ENCODE results near the gene OGN. TPM values are rescaled to one million over a fixed set of nuclear protein-coding genes. Genes with fewer than 3 reads are reported as not detected.

OGN gene
- total RNA-seq, 1 experiment from 2014 or later: not detected

- no peaks in the 10 kb centered on the region for H3K4me1 ChIP-seq (ENCODE audit: insufficient read depth, low read length)
- no peak overlapping the region for H3K56ac ChIP-seq (ENCODE audit: insufficient read length, low read depth, low read length)
- no peak overlapping the region for H3K4me2 ChIP-seq (ENCODE audit: insufficient read depth, insufficient read length, low read length)
- Mint-ChIP-seq H3K4me1 (peaks cover 2 to 3% of the 10 kb centered on the region in 2 experiments; a peak in 2 of 4 replicates), H3K9me3 (no peaks in the 10 kb centered on the region), H3K4me3 (no peak overlapping the region), H3K27me3 (ENCODE audit: low read depth) (no peaks in the 10 kb centered on the region), H3K36me3 (ENCODE audit: insufficient read depth in 1 of 3, low read depth in 3 of 3) (no peaks in the 10 kb centered on the region), H3K27ac (no peak overlapping the region)
- H4K8ac ChIP-seq (replicated peaks; ENCODE audit: insufficient read length, low read depth, low read length): no peak overlapping the region
- no peak overlapping the region for H4K5ac ChIP-seq (ENCODE audit: insufficient read length, low read depth, low read length)
- H2BK20ac ChIP-seq (ENCODE audit: low read depth, low read length, poor library complexity, severe bottlenecking): no peak overlapping the region
- no peak overlapping the region for H3K14ac ChIP-seq (ENCODE audit: insufficient read depth, low read length)
- H4K91ac ChIP-seq (ENCODE audit: insufficient read length, low read depth, low read length): no peak overlapping the region
- H3K9me3 ChIP-seq (ENCODE audit: control insufficient read depth, low read depth, low read length): no peaks in the 10 kb centered on the region
- H3K79me1 ChIP-seq (ENCODE audit: insufficient read depth, low read depth, low read length, poor library complexity, severe bottlenecking): no peaks in the 10 kb centered on the region
- DNase-seq: no peak
- no peaks in the 10 kb centered on the region for H3K27me3 ChIP-seq (ENCODE audit: insufficient read depth, low read length)
- WGBS (ENCODE audit: extremely low coverage, insufficient read length, low lambda C conversion rate): no CpG with 5 or more reads among the region's 2 CpGs
- H2BK15ac ChIP-seq (ENCODE audit: low read depth, low read length): no peak overlapping the region
- no peak overlapping the region for H2AK5ac ChIP-seq (ENCODE audit: insufficient read length, low read length)
- H3K18ac ChIP-seq (ENCODE audit: insufficient read length, low read depth, low read length): no peak overlapping the region
- no peak for TF ChIP-seq CTCF (conservative IDR thresholded peaks at IDR 0.05)
- no peak overlapping the region for H3T11ph ChIP-seq (ENCODE audit: low read length)
- no peaks in the 10 kb centered on the region for H3K79me2 ChIP-seq (ENCODE audit: insufficient read depth, low read length)
- no peak overlapping the region for H2BK120ac ChIP-seq (ENCODE audit: low read depth, low read length, poor library complexity, severe bottlenecking)
- H3K23ac ChIP-seq (ENCODE audit: insufficient read length, low read depth, low read length): no peak overlapping the region
- no peak overlapping the region for H3K4ac ChIP-seq (ENCODE audit: low read depth, low read length)
- no peak overlapping the region for H3K27ac ChIP-seq (ENCODE audit: insufficient read length, low read depth, low read length)
- H3K23me2 ChIP-seq (ENCODE audit: insufficient read length, low read depth, low read length, poor library complexity, severe bottlenecking): no peaks in the 10 kb centered on the region
- H2BK5ac ChIP-seq (ENCODE audit: insufficient read length, low read length): no peak overlapping the region
- no peaks in the 10 kb centered on the region for H4K20me1 ChIP-seq (ENCODE audit: control insufficient read depth, insufficient read depth, insufficient read length)
- no peak overlapping the region for H2AFZ ChIP-seq (ENCODE audit: low read length)
- no peak overlapping the region for H3K9ac ChIP-seq (ENCODE audit: extremely low read depth, insufficient read length, low read length)
- no peak overlapping the region for H2BK12ac ChIP-seq (ENCODE audit: insufficient read length, low read depth, low read length)
Measured at GRCh38 chr9:92425474-92425873, 21.1 kb upstream of the OGN start.

All from H9 (cell line).